DOHH2 (cell line): Measurements from ENCODE around the gene KSR1.

Experiments used
- H3F3A ChIP-seq: fragments of 200-600 bp; sonication (generic), shearing (Covaris generic); 2 replicates; pipeline ENCODE4 v1.6.0; 2016; ENCODE audit warnings: antibody characterized with exemption, mild to moderate bottlenecking; ENCODE audit not compliant: control insufficient read depth, insufficient read depth
- H3K27ac ChIP-seq: fragments of 200-600 bp; sonication (generic); 2 replicates; pipeline ENCODE4 v1.5.1; 2014; ENCODE audit warnings: low read depth, mild to moderate bottlenecking, low read length, moderate library complexity
- H3K27me3 ChIP-seq: fragments of 200-600 bp; sonication (generic); 2 replicates; pipeline ENCODE4 v1.6.1; 2014; ENCODE audit warnings: mild to moderate bottlenecking, low read length, mixed read lengths; ENCODE audit not compliant: control insufficient read depth
- H3K36me3 ChIP-seq: fragments of 200-600 bp; sonication (generic); 2 replicates; pipeline ENCODE4 v1.6.1; 2014; ENCODE audit warnings: mild to moderate bottlenecking, low read length, moderate library complexity, mixed read lengths; ENCODE audit not compliant: control insufficient read depth
- H3K4me1 ChIP-seq: fragments of 200-600 bp; sonication (generic); 2 replicates; pipeline ENCODE4 v1.6.1; 2014; ENCODE audit warnings: mild to moderate bottlenecking, low read length, mixed read lengths; ENCODE audit not compliant: control insufficient read depth
- H3K4me2 ChIP-seq: fragments of 200-600 bp; sonication (generic); 2 replicates; pipeline ENCODE4 v1.6.0; 2014; ENCODE audit warnings: mild to moderate bottlenecking, low read length, moderate library complexity
- H3K4me3 ChIP-seq: fragments of 200-600 bp; sonication (generic); 2 replicates; pipeline ENCODE4 v1.5.1; 2014; ENCODE audit warnings: mild to moderate bottlenecking, low read length, mixed read lengths
- H3K79me2 ChIP-seq: fragments of 200-600 bp; sonication (generic); 2 replicates; pipeline ENCODE4 v1.6.1; 2014; ENCODE audit warnings: mild to moderate bottlenecking, low read length, mixed read lengths; ENCODE audit not compliant: control insufficient read depth
- H3K9me2 ChIP-seq: fragments of 200-600 bp; sonication (generic); replicated peaks from 2 replicates; pipeline ENCODE4 v1.6.1; 2014; ENCODE audit warnings: mild to moderate bottlenecking, low read length, mixed read lengths; ENCODE audit not compliant: control insufficient read depth
- H3K9me3 ChIP-seq: fragments of 200-600 bp; sonication (generic); 2 replicates; pipeline ENCODE4 v1.6.1; 2014; ENCODE audit warnings: antibody characterized with exemption, low read length, mixed read lengths; ENCODE audit not compliant: control insufficient read depth, insufficient read depth
- H4K20me1 ChIP-seq: fragments of 200-600 bp; sonication (generic); 2 replicates; pipeline ENCODE4 v1.6.0; 2014; ENCODE audit warnings: low read depth, mild to moderate bottlenecking, antibody characterized with exemption, low read length, moderate library complexity; ENCODE audit not compliant: control insufficient read depth, insufficient read depth
- CTCF ChIP-seq: fragments of 200-600 bp; sonication (generic); IDR thresholded peaks from one replicate; pipeline ENCODE4 v1.5.1; 2014; ENCODE audit warnings: antibody characterized with exemption, mild to moderate bottlenecking, low read depth, low read length; ENCODE audit not compliant: poor library complexity, severe bottlenecking
- EZH2phosphoT487 ChIP-seq: fragments of 200-600 bp; sonication (generic); IDR thresholded peaks from 2 replicates; pipeline ENCODE4 v1.6.1; 2017; ENCODE audit warnings: borderline replicate concordance, mild to moderate bottlenecking, antibody characterized with exemption, low read length, moderate library complexity, mixed read lengths

The KSR1 gene

DNA sequence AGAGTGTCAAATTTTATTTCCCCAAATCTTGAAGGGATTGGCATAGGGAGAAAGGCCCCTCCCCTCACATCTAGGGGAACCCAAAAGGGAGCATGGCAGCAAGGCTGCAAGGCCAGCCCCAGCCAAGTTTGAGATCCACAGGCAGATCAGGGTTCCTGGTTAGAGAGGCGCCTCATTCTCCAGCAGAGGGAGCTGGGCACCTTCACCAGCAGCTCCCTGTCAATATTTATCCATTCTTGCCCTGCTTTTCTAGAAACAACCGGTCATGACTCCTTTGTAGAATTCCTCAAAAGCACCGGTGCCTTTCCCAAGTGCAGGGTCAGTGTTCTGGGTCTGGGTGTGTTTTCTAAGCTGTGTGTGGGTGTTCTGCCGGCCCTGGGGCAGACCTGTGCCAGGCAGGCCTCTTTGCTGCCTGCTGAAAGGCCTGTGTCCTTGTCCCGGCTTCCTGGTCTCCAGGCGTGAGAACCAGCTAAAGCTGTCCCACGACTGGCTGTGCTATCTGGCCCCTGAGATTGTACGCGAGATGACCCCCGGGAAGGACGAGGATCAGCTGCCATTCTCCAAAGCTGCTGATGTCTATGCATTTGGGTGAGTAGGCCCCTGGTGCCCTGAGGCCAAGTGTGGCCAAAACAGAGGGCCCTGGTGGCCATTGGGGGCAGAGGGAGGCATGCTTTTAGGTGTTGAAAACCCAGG, 153.5 kb downstream of the KSR1 start:
- no peaks in the 10 kb centered on the region for H3K79me2 ChIP-seq
- H3K36me3 ChIP-seq = no peaks in the 10 kb centered on the region
- no peaks in the 10 kb centered on the region for H3K9me3 ChIP-seq
- TF ChIP-seq EZH2phosphoT487 (no peak), CTCF (peak; percentile 56)
- H3K4me1 ChIP-seq = no peaks in the 10 kb centered on the region
- H3K4me2 ChIP-seq = no peak overlapping the region
- H3K27me3 ChIP-seq = peaks cover 5% of the 10 kb centered on the region; the same call in 1 of the 2 replicates
- no peaks in the 10 kb centered on the region for H3K9me2 ChIP-seq
- no peak overlapping the region for H3K27ac ChIP-seq
- no peak overlapping the region for H3K4me3 ChIP-seq
- no peaks in the 10 kb centered on the region for H3F3A ChIP-seq
- H4K20me1 ChIP-seq = no peaks in the 10 kb centered on the region

GRCh38 chr17:27610304-27610677, 154.0 kb downstream of the KSR1 start:
- H3K4me1 ChIP-seq = no peaks in the 10 kb centered on the region
- H3K36me3 ChIP-seq = no peaks in the 10 kb centered on the region
- H3K27me3 ChIP-seq = peaks cover 5% of the 10 kb centered on the region; the same call in 1 of the 2 replicates
- no peaks in the 10 kb centered on the region for H3K9me2 ChIP-seq
- H3K79me2 ChIP-seq = no peaks in the 10 kb centered on the region
- no peaks in the 10 kb centered on the region for H4K20me1 ChIP-seq
- H3F3A ChIP-seq = no peaks in the 10 kb centered on the region
- H3K27ac ChIP-seq = no peak overlapping the region
- H3K4me3 ChIP-seq = no peak overlapping the region
- no peaks in the 10 kb centered on the region for H3K9me3 ChIP-seq
- no peak overlapping the region for H3K4me2 ChIP-seq
- TF ChIP-seq CTCF (no peak), EZH2phosphoT487 (no peak)

- no peaks in the 10 kb centered on the region for H3K9me3 ChIP-seq
- H3K27me3 ChIP-seq = peaks cover 5% of the 10 kb centered on the region; the same call in 1 of the 2 replicates
- H3K36me3 ChIP-seq = no peaks in the 10 kb centered on the region
- no peaks in the 10 kb centered on the region for H3K9me2 ChIP-seq
- H3F3A ChIP-seq = no peaks in the 10 kb centered on the region
- H3K4me3 ChIP-seq = no peak overlapping the region
- H3K79me2 ChIP-seq = no peaks in the 10 kb centered on the region
- H3K4me2 ChIP-seq = no peak overlapping the region
- H4K20me1 ChIP-seq = no peaks in the 10 kb centered on the region
- H3K4me1 ChIP-seq = no peaks in the 10 kb centered on the region
- TF ChIP-seq CTCF (no peak), EZH2phosphoT487 (no peak)
- H3K27ac ChIP-seq = no peak overlapping the region
Observed at GRCh38 chr17:27612160-27612770, 156.0 kb downstream of the KSR1 start.
